A172 (cell line): ENCODE measurements around the gene HYI. TPM values are rescaled to one million over a fixed set of nuclear protein-coding genes. Genes with fewer than 3 reads are reported as not detected.
"Not testable (repeated sequence)": the region's sequence is repeated elsewhere in the genome, so short reads cannot be mapped to it uniquely, and the experiment has no call there.

Experiments used
- DNase-seq: peaks from one replicate; pipeline ENCODE4 v3.0.0-alpha.2; 2015; ENCODE audit warnings: low spot score
- total RNA-seq: library from RNA; depleted of rRNA; stranded (reverse); fragments of >200 nt; shearing (Covaris generic); gene quantifications from 2 replicates; pipeline ENCODE4 v1.2.3, GENCODE V29; 2014

The HYI gene
- total RNA-seq, 1 experiment from 2014 or later = not detected

DNA sequence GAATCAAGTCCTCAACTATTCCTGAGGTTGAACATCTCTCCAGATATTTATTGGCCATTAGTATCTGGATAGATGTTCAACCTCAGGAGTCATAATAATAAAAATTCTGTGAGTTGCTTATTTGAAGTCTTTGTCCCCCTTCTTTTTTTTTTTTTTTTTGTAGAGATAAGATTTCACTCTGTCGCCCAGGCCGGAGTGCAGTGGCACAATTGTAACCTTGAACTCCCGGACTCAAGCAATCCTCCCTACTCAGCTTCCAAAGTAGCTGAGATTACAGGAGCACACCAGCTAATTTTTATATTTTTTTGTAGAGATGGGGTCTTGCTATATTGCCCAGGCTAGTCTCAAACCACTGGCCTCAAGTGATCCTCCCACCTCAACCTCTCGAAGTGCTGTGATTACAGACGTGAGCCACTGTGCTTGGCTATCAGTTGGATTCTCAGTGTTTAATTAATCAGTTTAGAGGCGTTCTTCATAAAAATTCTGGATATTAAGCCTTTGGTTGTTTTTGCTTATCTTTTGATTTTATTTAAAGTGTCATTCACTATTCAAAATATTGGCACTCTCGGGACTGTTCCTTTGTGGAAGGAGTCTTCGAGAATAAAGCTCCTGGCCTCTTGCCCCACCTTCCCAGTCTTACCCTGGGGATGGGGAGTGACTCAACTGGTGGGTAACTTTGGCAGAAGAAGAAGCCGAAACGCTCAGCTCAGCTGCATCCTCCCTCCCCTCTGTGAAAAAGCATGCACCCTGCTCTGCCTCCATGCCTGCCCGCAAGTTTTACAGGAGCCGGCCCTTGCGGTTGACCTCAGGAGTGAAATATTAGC lies 11.2 kb upstream of the HYI start:
- peak; percentile 37 for DNase-seq

DNA sequence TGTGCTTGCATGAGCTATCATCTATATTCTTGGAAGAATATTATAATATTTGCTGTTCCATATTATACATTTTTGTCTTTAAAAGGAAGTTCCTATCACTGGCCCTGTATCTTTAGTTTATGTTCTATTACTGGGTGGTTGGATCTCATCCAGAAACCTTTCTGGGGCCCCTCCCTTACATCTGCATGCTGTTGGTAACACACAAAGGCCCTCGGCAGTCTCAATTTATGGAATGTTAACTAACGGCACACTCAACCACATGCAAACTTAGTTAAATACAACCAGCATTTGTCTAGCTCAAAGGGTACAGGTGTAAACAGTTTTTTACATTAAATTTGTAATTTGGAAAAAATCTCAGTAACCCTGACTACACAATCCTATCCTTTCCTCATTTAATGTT lies 9.7 kb upstream of the HYI start:
- no peak for DNase-seq

DNA sequence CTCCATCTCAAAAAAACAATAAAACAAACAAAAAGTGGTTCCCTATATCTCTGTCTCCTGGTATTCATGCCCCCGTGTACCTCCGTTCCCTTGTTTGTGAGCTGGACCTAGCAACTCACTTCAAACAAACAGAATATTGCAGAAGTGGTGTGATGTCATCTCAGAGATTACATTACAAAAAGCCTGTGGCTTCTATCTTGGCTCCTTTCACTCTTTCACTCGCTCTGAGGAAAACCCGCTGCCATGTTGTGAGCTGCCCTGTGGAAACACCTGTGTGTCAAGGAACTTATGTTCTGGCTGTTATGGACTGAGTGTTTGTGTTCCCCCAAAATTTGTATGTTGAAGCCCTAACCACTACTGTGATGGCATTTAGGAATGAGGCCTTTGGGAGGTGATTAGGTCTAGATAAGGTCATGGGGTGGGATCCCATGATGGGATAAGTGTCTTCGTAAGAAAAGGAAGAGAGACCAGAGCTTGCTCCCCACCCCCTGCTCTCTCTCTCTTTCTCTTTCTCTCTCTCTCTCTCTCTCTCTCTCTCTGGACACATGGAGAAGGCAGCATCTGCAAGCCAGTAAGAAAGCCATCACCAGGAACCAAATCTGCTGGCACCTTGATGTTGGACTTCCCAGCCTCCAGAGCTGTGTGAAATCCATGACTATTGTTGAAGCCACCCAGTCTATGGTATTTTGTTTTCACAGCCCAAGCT lies 7.4 kb upstream of the HYI start:
- no peak for DNase-seq

DNA sequence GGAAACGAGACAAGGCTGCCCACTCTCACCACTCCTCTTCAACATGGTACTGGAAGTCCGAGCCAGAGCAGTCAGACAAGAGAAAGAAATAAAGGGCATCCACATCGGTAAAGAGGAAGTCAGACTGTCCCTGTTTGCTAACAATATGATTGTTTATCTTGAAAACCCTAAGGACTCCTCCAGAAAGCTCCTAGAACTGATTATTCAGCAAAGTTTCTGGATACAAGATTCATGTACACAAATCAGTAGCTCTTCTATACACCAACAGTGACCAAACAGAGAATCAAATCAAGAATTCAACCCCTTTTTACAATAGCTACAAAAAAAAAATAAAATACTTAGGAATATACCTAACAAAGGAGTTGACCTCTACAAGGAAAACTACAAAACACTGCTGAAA lies 4.6 kb upstream of the HYI start:
- not testable (repeated sequence) for DNase-seq

DNA sequence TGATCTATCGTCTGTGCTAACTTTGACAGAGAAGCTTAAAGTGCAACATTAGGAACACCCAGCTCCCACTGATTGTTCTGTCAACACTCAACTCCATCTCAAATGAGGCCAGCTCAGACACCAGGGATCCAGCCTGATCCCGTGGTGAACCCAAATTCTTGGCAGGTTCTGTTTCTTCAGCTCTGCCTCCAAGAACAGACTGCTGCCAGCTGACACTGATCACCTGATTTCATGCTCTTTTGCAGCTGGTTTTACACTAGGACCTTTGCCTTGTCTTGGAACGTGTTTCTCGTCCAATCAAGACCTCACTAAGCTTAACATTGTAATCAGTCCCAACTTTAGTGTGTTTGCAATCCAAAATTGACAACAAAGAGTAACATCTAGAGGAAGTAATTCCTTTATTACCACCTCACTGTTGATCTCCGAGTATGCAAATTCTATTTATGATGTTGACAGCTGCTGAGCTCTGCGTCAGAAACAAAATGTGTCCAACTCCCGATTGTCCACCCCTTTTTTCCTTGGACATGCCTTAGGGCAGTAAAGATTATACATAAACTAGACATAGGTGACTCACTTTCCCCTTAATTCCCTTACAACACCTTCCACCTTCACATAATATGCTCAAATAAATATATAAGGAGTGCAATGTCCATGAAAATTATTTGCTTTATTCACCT lies 1.6 kb upstream of the HYI start:
- no peak for DNase-seq

DNA sequence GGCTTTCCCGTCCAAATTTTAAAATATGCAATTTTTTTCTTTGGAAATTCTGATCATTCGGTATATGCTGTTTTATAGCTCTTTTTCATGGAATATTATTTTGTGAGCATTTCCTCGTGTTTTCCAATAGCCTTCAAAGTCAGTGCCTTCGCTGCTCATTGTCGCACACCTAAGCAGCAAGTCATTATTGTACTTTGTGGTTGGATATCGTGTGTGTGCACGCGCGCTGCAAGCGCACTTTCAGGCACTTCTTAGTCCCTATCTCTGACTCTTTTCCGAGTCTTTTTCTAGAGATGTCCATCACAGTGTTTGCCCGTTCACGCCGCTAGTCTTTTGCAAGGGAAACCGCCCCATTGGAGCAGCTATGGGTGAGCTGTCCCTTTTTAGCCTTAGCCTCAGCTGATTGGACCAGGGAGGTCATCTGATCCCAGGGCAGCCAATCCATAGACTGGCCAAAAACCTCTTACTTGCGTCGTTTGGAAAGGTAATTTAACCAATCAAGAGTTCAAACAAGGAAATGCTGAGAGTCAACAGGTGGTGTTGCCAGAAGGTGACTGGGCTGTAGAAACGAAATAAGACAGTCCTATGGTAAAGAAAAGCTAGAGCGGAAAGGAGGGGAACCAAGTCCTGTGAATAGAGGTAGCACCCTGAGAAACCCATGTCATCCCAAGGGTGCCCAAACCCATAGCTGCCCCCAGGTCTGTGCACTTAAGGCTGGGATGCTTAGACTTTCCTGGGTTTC lies 710 bp upstream of the HYI start:
- no peak for DNase-seq

DNA sequence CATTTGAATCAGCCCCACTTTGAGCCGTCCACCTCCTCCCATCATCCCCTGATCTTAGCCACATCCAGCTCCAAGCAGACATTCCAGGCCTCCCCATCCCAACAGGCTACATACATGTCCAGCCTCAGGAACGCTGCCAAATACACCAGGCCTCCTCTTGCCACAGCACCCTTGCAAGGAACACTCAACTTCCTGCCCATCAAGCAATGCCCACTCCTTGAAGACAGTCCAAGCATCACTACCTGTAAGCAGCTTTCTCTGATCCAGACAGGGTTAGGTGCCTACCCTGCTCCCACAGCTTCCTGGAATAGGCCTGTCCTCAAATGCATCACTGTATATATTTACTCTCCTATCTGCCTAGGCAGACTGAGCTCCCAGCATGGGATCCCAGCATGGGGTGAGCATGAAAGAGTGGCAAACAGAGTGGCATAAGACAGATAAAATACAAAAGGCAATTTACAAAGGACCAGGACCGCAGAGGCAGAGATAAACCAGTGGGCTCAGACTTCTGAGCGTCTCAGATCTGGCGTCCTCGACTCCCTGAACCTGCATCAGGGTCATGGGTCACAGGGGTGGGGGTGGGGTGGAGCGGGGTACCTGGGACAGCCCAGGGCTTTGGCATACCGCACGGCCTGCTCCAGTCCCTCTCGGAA lies 816 bp downstream of the HYI start:
- no peak for DNase-seq

DNA sequence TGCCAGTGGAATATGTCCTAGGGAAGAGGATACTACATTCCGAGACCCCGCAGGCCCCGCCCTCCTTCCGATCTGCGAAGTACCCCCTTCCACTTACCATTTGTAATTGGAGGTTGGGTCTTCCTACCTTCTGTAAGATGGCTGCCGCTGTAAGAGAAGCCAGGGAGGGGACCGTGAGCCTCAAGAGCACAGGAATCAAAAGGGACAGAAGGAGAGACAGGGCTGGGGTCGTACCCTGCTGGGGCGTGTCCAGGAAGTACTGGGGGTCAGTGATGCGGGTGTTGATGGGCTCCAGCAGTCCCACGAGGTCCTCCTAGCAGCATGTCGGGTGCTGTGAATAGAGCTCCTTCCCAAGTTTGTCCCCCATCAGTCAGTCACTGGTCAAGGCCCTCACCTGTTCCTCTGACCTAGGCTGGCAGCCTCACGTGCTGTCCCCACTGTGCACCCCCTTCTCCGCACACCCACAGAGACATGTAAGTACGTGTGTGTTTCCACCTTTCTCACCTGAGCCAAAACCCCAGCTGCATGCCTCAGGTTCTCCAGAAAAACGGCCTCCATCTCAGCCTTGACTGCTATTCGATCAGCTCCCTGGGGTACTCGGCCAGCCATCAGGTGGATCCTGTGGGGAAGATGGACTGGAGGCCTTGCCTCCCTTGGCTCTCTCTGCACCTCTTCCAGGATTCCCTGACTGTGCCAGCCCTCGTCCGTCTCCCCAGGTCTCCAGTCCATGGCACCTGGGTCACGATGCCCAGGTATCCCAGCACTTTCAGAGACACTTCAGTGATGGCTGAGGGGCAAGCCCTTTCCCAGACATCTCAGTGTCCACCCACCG lies 1.8 kb downstream of the HYI start:
- no peak for DNase-seq

DNA sequence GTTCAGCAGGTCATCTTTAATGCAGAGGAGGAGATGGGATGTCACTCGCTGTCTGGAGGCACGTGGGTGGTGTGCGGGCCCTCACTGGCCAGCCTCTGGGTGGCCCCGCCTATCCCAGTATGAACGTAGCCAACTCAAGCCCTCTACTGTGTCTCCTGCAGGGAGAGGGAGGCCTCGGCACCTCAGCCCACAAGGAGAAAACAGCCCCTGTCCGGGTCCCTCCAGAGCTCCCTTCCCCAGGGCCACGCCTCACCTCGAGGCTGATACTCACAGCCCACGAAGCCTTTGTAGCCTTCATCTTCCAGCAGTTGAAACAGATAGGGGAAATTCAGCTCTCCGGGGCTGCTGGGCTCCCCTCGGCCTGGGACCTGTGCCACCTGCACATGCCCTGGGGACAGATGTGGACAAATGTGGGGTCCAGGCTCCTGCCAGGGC lies 2.6 kb downstream of the HYI start:
- DNase-seq = no peak

DNA sequence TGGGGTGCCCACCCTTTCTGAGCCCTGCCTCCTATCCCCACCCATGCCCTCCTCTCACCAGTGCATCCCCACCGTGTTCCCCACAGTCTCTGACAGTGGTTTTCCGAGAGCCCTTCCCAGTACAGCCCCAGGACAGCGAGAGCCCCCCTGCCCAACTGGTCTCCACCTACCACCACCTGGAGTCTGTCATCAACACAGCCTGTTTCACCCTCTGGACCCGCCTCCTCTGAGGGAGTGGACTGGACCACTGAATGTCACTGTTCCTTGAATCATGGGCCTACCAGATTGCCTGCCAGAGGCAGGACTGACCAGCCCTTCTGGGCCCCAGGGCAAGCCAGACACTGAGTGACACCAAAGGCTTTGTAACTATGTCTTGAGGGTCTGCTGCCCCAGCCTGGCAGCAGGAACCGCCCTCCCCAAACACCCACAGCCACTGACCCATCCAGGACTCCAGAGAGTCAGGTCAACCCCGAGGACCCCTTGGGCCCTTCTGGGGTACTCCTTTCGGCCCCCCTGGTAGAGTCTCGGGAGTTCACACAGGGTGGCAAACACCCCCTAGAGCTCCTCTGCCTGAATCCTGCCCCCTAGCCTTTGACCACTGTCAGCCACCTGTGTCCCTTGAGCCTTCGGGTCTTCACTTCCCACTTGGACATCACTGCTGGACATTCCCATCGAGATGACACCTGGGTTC lies 3.3 kb downstream of the HYI start:
- no peak for DNase-seq

DNA sequence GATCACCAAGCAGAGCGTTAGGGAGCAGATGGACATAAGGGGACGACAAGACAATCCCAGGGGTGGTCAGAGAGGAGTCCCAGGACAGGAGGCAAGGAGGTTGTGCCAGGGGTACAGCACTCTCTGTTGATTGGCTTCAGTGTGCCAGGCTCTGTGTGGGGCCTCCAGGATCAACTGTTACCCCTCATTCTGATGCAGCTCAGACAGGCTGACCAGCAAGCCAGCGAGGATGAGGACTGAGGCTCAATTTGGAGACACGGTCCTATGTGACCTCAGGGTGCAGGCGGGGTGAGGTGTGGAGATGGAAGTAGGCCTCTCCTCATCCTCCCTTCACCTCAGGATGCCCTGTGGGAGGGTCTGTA lies 4.0 kb downstream of the HYI start:
- DNase-seq = no peak

DNA sequence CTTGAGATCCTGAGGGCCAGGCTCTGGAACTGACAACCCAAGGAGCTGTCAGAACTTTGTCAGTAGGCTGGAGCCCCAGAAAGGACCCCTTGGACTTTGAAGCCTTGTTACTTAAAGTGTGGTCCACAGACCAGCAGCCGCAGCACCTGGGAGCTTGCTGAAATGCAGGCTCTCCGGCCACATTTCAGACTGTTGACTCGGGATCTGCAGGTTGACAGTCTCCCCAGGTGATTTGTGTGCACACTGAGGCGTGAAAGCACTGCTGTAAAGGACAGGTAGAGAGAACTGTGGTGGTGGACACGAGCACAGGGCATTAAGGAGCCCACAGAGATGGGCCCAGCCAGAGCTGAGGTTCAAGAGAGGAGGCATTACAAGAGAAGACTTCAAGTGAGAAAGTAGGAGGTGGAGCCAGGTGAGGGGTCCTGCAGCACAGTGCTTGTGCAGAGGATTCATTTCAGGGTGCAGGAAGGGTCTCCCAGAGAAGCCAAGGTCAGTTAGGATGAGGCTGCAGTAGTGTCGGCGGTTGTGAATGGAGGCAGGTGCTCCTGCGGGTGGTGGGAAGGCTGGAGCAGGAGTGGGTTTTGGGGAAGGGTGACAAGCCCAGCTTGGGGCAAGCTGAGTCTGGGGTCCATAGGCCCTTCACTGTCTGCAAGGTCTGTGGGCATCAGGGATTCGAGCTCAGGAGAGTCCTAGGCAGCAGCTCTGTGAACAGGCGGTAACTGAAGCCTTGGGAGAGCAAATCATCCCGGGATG lies 4.6 kb downstream of the HYI start:
- no peak for DNase-seq

DNA sequence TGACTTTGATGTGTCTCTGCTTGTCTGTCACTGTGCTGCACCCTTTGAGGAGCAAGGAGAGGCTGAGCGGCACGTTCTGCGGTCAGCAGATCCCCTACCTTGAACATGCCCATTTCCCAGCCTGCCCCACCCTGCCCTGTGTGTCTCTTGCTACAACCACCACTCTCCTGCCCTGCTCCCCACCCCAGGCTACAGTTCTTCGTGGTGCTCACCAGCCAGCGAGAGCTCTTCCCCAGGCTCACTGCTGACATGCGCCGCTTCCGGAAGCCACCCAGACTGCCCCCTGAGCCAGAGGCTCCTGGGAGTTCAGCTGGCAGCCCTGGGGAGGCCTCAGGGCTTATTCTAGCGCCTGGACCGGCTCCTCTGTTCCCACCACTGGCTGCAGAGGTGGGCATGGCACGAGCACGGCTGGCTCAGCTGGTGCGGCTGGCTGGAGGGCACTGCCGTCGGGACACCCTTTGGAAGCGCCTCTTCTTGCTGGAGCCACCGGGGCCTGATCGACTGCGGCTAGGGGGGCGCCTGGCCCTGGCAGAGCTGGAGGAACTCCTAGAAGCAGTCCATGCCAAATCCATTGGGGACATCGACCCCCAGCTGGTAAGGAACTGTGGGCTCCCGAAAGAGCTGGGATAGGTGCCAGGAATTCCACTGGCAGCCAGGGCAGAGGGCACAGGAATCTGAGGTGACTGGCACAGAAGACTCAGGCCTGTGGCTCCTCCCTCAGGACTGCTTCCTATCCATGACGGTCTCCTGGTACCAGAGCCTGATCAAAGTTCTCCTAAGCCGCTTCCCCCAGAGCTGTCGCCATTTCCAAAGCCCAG lies 5.6 kb downstream of the HYI start:
- DNase-seq = no peak

DNA sequence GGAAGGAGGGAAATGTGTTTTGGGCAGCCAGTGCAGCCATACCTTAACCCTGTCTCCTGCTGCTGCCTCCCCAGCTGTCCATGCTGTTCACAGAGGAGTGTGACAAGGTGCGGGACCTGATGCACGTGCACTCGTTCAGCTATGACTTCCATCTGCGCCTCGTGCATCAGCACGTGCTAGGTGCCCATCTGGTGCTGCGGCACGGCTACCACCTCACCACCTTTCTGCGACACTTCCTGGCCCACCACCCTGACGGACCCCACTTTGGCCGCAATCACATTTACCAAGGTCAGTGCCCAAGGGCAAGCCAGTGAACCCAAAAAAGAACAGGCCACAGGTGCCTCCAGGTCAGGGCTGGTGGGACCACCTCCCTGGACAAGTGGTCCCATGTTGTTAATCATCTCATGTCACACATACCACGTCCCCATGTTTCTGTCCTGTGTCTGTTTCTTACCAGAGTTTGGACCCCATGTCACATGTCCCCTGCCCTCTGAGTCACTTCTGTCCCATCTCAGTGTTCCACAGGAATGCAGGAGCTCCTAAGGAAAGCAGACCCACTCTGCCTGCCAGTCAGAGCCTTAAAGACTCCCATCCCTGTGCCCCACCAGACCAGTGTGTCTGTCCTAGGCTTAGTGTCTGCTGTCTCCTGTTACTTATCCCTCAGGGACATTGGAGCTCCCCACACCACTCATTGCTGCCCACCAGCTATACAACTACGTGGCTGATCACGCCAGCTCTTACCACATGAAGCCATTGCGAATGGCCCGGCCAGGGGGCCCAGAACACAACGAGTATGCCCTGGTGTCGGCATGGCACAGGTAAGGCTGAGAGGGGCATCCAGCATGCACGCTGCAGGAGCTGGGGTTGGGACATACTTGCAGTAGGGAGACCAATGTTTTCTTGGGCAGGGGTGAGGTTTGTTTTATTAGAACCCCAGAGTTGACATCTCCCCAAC lies 6.6 kb downstream of the HYI start:
- no peak for DNase-seq

DNA sequence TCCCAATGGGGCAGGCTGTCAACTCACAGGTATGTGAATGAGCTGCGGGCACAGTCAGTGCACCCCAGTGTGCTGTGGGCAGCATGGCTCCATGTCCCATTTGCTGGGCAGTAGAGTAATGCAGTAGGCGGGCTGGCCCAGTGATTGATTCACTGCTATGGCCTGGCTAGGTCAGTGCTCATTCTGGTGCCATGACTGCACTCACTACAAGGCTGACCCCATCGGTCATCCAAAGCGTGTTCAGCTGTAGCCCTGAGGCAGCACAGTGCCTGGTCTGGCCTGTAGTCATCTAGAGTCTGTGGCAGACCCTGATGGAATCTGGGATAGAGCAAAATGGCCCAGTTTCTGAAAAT lies 7.4 kb downstream of the HYI start:
- no peak for DNase-seq

DNA sequence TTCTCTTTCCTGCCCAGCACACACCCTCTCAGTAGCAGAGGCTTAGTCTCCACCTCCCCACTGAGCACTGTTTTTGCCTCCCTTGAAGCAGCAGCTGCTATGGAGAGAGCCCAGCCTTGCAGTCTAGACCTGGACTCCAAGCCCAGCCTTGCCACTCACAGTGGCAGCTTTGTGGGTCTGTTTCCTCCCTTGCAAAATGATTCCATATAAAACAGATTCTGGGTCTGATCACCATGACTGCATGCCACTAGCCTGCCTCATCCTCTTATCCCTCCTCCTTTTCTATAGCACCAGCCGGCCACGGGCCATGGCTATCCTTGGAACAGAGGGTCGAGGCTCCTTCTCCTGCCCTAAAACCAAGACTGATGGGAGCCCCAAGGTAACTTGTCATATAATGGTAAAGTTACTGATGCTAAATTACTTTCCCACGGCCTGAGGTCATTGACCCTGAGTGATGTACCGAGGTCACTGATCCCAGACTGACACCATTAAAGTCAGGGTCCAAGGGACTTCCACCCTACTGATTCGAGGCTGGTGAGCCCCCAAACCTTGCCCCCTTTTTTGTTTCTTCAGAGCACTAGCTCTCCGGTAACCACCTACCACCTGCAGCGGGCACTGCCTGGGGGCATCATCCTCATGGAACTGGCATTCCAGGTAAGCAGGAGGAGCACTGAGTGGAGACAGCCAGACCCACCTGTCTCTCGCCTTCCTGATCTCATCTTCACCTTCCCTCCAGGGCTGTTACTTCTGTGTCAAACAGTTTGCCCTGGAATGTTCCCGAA lies 7.9 kb downstream of the HYI start:
- DNase-seq = no peak

DNA sequence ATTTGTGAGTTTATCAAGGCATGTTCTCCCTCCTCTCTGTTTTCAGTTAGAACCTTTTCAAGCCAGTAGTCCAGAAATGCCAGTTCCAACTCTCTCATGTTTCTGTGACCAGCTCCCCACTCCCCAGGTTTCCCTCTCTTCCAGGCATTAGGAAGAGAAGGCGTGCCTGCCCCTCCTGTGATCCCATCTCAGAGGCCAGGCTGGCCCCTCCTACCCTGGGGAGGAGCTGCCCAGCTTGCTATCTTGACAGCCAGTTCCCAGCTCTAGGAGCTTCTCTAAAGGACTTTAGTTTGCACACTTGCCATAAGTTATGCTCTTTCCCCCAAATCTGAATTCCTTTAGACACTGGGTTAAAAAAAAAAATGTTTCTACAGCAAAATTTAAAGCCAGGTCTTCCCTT lies 8.9 kb downstream of the HYI start:
- no peak for DNase-seq
